ENCODE measurements around the gene LHFPL6. TPM values are rescaled to one million over a fixed set of nuclear protein-coding genes. Genes with fewer than 3 reads are reported as not detected.
A peak's percentile ranks its signal among the peaks of the same experiment; 100 is the strongest.

Gene LHFPL6
- total RNA-seq, 1 donor: 45.2 TPM

GRCh38 chr13:39397896-39398265 is 205.1 kb downstream of the LHFPL6 start:
- DNase-seq (ENCODE audit: low read depth): peak; percentile 41
- no peak for TF ChIP-seq CTCF (IDR thresholded peaks at IDR 0.05; ENCODE audit: insufficient read depth, low read length)
- H3K4me3 ChIP-seq (ENCODE audit: low read depth, low read length): no peak overlapping the region

GRCh38 chr13:39397226-39397895 is 205.6 kb downstream of the LHFPL6 start:
- DNase-seq (ENCODE audit: low read depth): no peak
- H3K4me3 ChIP-seq (ENCODE audit: low read depth, low read length): no peak overlapping the region
- no peak for TF ChIP-seq CTCF (IDR thresholded peaks at IDR 0.05; ENCODE audit: insufficient read depth, low read length)

GRCh38 chr13:39394796-39395678 is 208.0 kb downstream of the LHFPL6 start:
- TF ChIP-seq CTCF (IDR thresholded peaks at IDR 0.05; ENCODE audit: insufficient read depth, low read length): no peak
- H3K4me3 ChIP-seq (ENCODE audit: low read depth, low read length): no peak overlapping the region
- DNase-seq (ENCODE audit: low read depth): peak; percentile 73

GRCh38 chr13:39391761-39392160 is 211.2 kb downstream of the LHFPL6 start:
- no peak overlapping the region for H3K4me3 ChIP-seq (ENCODE audit: low read depth, low read length)
- no peak for DNase-seq (ENCODE audit: low read depth)
- TF ChIP-seq CTCF (IDR thresholded peaks at IDR 0.05; ENCODE audit: insufficient read depth, low read length): no peak

GRCh38 chr13:39389013-39389412 is 214.0 kb downstream of the LHFPL6 start:
- H3K4me3 ChIP-seq (ENCODE audit: low read depth, low read length): no peak overlapping the region
- TF ChIP-seq CTCF (IDR thresholded peaks at IDR 0.05; ENCODE audit: insufficient read depth, low read length): no peak
- no peak for DNase-seq (ENCODE audit: low read depth)

- TF ChIP-seq CTCF (IDR thresholded peaks at IDR 0.05; ENCODE audit: insufficient read depth, low read length): no peak
- no peak overlapping the region for H3K4me3 ChIP-seq (ENCODE audit: low read depth, low read length)
- peak; percentile 85 for DNase-seq (ENCODE audit: low read depth)
Observed at GRCh38 chr13:39385621-39386231, 217.3 kb downstream of the LHFPL6 start.
